Mammary epithelial cell (primary cell): ENCODE results near the gene SARDH.

ENCODE experiments used
- CTCF ChIP-seq, 2 donors: IDR thresholded peaks in 1 of 2; conservative IDR thresholded peaks in 1 of 2; 2 replicates each; pipeline ENCODE4 v1.5.1; 2011 to 2012; ENCODE audit warnings: inconsistent platforms in 2 of 2, low read length in 2 of 2, mild to moderate bottlenecking in 2 of 2, control low read depth in 1 of 2, low read depth in 1 of 2; ENCODE audit not compliant: insufficient read depth in 1 of 2; ENCODE audit errors: extremely low read depth in 1 of 2
- EZH2 ChIP-seq: IDR thresholded peaks from 2 replicates; pipeline ENCODE4 v1.6.1; 2012; ENCODE audit warnings: low read length, inconsistent platforms, borderline replicate concordance

DNA sequence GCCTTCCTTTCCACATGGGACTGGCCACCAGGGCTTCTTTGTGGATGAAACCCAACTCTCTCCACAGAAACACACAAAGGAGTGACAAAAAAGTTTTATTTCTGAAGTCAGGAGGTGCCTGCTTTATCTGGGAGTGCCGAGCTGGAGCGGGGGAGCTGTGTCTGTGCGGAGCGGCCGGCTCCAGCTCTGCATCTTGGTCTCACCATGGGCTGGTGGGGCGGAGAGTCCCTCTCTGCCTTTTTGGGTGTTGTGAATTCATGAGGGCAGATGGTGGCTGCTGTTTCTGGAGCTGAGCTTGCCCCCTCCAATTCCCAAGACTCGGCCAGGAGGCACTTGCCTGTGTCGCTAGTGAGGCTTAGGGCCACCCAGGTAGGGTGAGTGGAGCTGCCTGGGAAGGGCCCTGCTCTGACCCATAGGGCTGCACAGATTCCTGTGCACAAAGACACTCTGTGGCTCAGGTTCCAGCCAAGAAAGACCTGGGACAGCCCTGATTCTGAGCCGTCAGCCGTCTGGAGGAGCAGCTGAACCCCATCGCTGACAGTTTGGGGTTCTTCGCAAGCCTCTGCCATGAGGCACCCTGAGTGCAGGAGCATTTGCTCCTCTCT is 100.6 kb downstream of the SARDH start:
- TF ChIP-seq CTCF (conservative IDR thresholded peaks at IDR 0.05 in 1 of 2, IDR thresholded peaks at IDR 0.05 in 1 of 2; ENCODE audit: extremely low read depth in 1 of 2, insufficient read depth in 1 of 2, low read depth in 1 of 2, low read length in 2 of 2) (no peak), EZH2 (no peak)
